WTC11 (cell line): ENCODE results near the gene SORCS1. TPM values are rescaled to one million over a fixed set of nuclear protein-coding genes. Genes with fewer than 3 reads are reported as not detected.

Source experiments
- ATAC-seq: fragments of 200-7000 bp; cut with Tn5 transposase; 2 replicates; pipeline ENCODE4 v1.10.0; 2021; ENCODE audit warnings: mild to moderate bottlenecking, moderate library complexity
- CTCF ChIA-PET: fragments of 300-600 bp; sonication (Branson Sonifier 250); formaldehyde crosslinking; loops from one replicate; lab custom pipeline; 2021; ENCODE audit warnings: antibody characterized with exemption; lab: Charles Lee
- POLR2A ChIA-PET: fragments of 350-600 bp; sonication (Branson Sonifier 250); formaldehyde crosslinking; loops from one replicate; lab custom pipeline; 2021; ENCODE audit warnings: antibody characterized with exemption; lab: Charles Lee
- DNase-seq: peaks from one replicate; pipeline ENCODE4 v3.0.0; 2021; ENCODE audit warnings: low spot score
- H3K27ac Mint-ChIP-seq: 2 replicates; pipeline ENCODE4 v1.8.0; 2021; ENCODE audit warnings: mixed read lengths
- H3K27me3 Mint-ChIP-seq: 2 replicates; pipeline ENCODE4 v1.8.0; 2021; ENCODE audit warnings: low read depth, mild to moderate bottlenecking, moderate library complexity, mixed read lengths
- H3K36me3 Mint-ChIP-seq: 2 replicates; pipeline ENCODE4 v1.8.0; 2021; ENCODE audit warnings: mixed read lengths
- H3K4me1 Mint-ChIP-seq: 2 replicates; pipeline ENCODE4 v1.8.0; 2022; ENCODE audit warnings: mixed read lengths
- H3K4me3 Mint-ChIP-seq: 2 replicates; pipeline ENCODE4 v1.8.0; 2021; ENCODE audit warnings: mild to moderate bottlenecking, moderate library complexity, mixed read lengths
- H3K9me3 Mint-ChIP-seq: 2 replicates; pipeline ENCODE4 v1.8.0; 2021; ENCODE audit warnings: mixed read lengths
- E2F4 ChIP-seq: sonication (generic); formaldehyde crosslinking; IDR thresholded peaks from 2 replicates; pipeline ENCODE4 v1.8.1; 2022; ENCODE audit warnings: low read depth, mild to moderate bottlenecking, moderate library complexity, missing genetic modification reagents, borderline replicate concordance
- E2F5 ChIP-seq: sonication (generic); formaldehyde crosslinking; IDR thresholded peaks from 2 replicates; pipeline ENCODE4 v1.8.1; 2022; ENCODE audit warnings: mild to moderate bottlenecking, moderate library complexity, missing genetic modification reagents
- ESRRA ChIP-seq: sonication (generic); formaldehyde crosslinking; IDR thresholded peaks from 2 replicates; pipeline ENCODE4 v1.8.1; 2022; ENCODE audit warnings: mild to moderate bottlenecking, missing genetic modification reagents, borderline replicate concordance
- HMGA2 ChIP-seq: fragments of 250-450 bp; sonication (Bioruptor Pico); IDR thresholded peaks from 2 replicates; pipeline ENCODE4 v1.4.0; 2021; ENCODE audit warnings: mild to moderate bottlenecking, moderate library complexity
- IRF1 ChIP-seq: sonication (generic); formaldehyde crosslinking; IDR thresholded peaks from 2 replicates; pipeline ENCODE4 v1.8.0; 2023; ENCODE audit warnings: missing genetic modification reagents
- NFYB ChIP-seq: sonication (generic); formaldehyde crosslinking; conservative IDR thresholded peaks from 2 replicates; pipeline ENCODE4 v1.8.0; 2022; ENCODE audit warnings: low read depth, missing genetic modification reagents
- NR1H2 ChIP-seq: sonication (generic); formaldehyde crosslinking; IDR thresholded peaks from 2 replicates; pipeline ENCODE4 v1.9.0; 2021; ENCODE audit warnings: mild to moderate bottlenecking, moderate library complexity, missing genetic modification reagents
- NR3C1 ChIP-seq: sonication (generic); formaldehyde crosslinking; conservative IDR thresholded peaks from 2 replicates; pipeline ENCODE4 v1.8.1; 2023; ENCODE audit warnings: low read depth, mild to moderate bottlenecking, missing genetic modification reagents
- RORB ChIP-seq: fragments of 250-450 bp; sonication (Bioruptor Pico); IDR thresholded peaks from 2 replicates; pipeline ENCODE4 v1.9.0; 2021; ENCODE audit warnings: mild to moderate bottlenecking
- SP1 ChIP-seq: sonication (generic); formaldehyde crosslinking; conservative IDR thresholded peaks from 2 replicates; pipeline ENCODE4 v1.8.1; 2022; ENCODE audit warnings: missing genetic modification reagents
- ZBTB21 ChIP-seq: sonication (generic); formaldehyde crosslinking; IDR thresholded peaks from 2 replicates; pipeline ENCODE4 v1.8.1; 2023; ENCODE audit warnings: mild to moderate bottlenecking, missing genetic modification reagents, borderline replicate concordance
- ZNF263 ChIP-seq: sonication (generic); formaldehyde crosslinking; IDR thresholded peaks from 2 replicates; pipeline ENCODE4 v1.8.1; 2022; ENCODE audit warnings: low read depth, mild to moderate bottlenecking, moderate library complexity, missing genetic modification reagents
- total RNA-seq: library from RNA; stranded (reverse); gene quantifications from 3 replicates; pipeline ENCODE4 v1.2.3, GENCODE V29; 2021
- TF ChIP-seq, protein P1 (sequence below): fragments of 250-450 bp; sonication (Bioruptor Pico); IDR thresholded peaks from 2 replicates; pipeline ENCODE4 v2.1.2; 2022; ENCODE audit warnings: mild to moderate bottlenecking, moderate library complexity
- TF ChIP-seq, protein P2 (sequence below): fragments of 200-600 bp; IDR thresholded peaks from 2 replicates; pipeline ENCODE4 v1.8.0; 2022; ENCODE audit warnings: antibody characterized with exemption
- TF ChIP-seq, protein P3 (sequence below): fragments of 250-450 bp; sonication (Bioruptor Pico); IDR thresholded peaks from 2 replicates; pipeline ENCODE4 v1.9.0; 2021; ENCODE audit warnings: mild to moderate bottlenecking, borderline replicate concordance

Gene SORCS1
- total RNA-seq, 1 experiment from 2014 or later = 3.3 TPM

DNA sequence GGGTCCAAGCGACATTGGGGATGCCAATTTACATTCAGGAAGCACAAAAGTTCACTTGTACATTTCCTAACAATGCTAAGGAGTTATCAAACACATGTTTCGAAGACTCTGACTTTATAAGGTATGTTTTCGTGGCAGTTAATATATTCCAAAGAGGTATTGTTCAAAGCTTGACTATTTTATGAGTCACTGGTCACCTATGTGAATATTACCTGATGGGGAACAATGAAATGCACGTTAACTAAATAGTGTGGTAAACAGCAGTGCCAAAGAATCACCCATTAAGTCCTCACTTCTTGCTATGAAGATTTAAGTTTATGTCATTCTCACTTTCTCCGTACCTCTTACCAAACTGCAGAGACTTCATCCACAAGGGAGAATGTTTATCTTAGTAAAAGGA, 550.2 kb downstream of the SORCS1 start (continued):
- TF ChIP-seq E2F5 (CRISPR knock-in tag) = no peak
- TF ChIP-seq, protein P1, sequence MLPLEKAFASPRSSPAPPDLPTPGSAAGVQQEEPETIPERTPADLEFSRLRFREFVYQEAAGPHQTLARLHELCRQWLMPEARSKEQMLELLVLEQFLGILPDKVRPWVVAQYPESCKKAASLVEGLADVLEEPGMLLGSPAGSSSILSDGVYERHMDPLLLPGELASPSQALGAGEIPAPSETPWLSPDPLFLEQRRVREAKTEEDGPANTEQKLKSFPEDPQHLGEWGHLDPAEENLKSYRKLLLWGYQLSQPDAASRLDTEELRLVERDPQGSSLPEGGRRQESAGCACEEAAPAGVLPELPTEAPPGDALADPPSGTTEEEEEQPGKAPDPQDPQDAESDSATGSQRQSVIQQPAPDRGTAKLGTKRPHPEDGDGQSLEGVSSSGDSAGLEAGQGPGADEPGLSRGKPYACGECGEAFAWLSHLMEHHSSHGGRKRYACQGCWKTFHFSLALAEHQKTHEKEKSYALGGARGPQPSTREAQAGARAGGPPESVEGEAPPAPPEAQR (CRISPR knock-in tag) = no peak

- peaks cover 9% of the 10 kb centered on the region for H3K4me1 Mint-ChIP-seq
- H3K27ac Mint-ChIP-seq = no peak overlapping the region
- DNase-seq = no peak
- CTCF ChIA-PET = no interaction called here
- no peak overlapping the region for H3K4me3 Mint-ChIP-seq
- POLR2A ChIA-PET = no interaction called here
- TF ChIP-seq, protein P2, sequence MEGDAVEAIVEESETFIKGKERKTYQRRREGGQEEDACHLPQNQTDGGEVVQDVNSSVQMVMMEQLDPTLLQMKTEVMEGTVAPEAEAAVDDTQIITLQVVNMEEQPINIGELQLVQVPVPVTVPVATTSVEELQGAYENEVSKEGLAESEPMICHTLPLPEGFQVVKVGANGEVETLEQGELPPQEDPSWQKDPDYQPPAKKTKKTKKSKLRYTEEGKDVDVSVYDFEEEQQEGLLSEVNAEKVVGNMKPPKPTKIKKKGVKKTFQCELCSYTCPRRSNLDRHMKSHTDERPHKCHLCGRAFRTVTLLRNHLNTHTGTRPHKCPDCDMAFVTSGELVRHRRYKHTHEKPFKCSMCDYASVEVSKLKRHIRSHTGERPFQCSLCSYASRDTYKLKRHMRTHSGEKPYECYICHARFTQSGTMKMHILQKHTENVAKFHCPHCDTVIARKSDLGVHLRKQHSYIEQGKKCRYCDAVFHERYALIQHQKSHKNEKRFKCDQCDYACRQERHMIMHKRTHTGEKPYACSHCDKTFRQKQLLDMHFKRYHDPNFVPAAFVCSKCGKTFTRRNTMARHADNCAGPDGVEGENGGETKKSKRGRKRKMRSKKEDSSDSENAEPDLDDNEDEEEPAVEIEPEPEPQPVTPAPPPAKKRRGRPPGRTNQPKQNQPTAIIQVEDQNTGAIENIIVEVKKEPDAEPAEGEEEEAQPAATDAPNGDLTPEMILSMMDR = no peak
- TF ChIP-seq ZNF263 (no peak), ESRRA (CRISPR knock-in tag) (no peak), E2F4 (CRISPR knock-in tag) (no peak), IRF1 (CRISPR knock-in tag) (no peak), ZBTB21 (CRISPR knock-in tag) (no peak), NR3C1 (no peak), RORB (CRISPR knock-in tag) (no peak), SP1 (CRISPR knock-in tag) (no peak), NFYB (no peak), HMGA2 (CRISPR knock-in tag) (no peak), NR1H2 (CRISPR knock-in tag) (no peak)
- TF ChIP-seq, protein P3, sequence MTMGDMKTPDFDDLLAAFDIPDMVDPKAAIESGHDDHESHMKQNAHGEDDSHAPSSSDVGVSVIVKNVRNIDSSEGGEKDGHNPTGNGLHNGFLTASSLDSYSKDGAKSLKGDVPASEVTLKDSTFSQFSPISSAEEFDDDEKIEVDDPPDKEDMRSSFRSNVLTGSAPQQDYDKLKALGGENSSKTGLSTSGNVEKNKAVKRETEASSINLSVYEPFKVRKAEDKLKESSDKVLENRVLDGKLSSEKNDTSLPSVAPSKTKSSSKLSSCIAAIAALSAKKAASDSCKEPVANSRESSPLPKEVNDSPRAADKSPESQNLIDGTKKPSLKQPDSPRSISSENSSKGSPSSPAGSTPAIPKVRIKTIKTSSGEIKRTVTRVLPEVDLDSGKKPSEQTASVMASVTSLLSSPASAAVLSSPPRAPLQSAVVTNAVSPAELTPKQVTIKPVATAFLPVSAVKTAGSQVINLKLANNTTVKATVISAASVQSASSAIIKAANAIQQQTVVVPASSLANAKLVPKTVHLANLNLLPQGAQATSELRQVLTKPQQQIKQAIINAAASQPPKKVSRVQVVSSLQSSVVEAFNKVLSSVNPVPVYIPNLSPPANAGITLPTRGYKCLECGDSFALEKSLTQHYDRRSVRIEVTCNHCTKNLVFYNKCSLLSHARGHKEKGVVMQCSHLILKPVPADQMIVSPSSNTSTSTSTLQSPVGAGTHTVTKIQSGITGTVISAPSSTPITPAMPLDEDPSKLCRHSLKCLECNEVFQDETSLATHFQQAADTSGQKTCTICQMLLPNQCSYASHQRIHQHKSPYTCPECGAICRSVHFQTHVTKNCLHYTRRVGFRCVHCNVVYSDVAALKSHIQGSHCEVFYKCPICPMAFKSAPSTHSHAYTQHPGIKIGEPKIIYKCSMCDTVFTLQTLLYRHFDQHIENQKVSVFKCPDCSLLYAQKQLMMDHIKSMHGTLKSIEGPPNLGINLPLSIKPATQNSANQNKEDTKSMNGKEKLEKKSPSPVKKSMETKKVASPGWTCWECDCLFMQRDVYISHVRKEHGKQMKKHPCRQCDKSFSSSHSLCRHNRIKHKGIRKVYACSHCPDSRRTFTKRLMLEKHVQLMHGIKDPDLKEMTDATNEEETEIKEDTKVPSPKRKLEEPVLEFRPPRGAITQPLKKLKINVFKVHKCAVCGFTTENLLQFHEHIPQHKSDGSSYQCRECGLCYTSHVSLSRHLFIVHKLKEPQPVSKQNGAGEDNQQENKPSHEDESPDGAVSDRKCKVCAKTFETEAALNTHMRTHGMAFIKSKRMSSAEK (CRISPR knock-in tag) = no peak
- TF ChIP-seq, all 79 proteins: peak for 0
- peaks cover 56% of the 10 kb centered on the region for H3K27me3 Mint-ChIP-seq
- H3K9me3 Mint-ChIP-seq = no peaks in the 10 kb centered on the region
- peak; percentile 26; the same call in 1 of the 2 replicates for ATAC-seq
- no peaks in the 10 kb centered on the region for H3K36me3 Mint-ChIP-seq
Measured at GRCh38 chr10:106612381-106612780, 552.1 kb downstream of the SORCS1 start.
